T47D (cell line): ENCODE data around the gene KAT8.
"Not testable (repeated sequence)": the region's sequence is repeated elsewhere in the genome, so short reads cannot be mapped to it uniquely, and the experiment has no call there.

ENCODE experiments used
- DNase-seq, 2 experiments: peaks; one replicate each; pipeline versions ENCODE4 v3.0.0 to v3.0.0-alpha.2; 2011 to 2012; ENCODE audit warnings: low read depth in 1 of 2, low spot score in 1 of 2
- JUND ChIP-seq: IDR thresholded peaks from 2 replicates; pipeline ENCODE4 v1.6.1; 2012; ENCODE audit warnings: low read depth
- in situ Hi-C: cut with HindIII; loops from 2 replicates; pipeline ENCODE4 v1.10.0; 2016; ENCODE audit warnings: low sequenced_read_pairs, low pct_unique_long_range_greater_than_20kb

Gene KAT8

DNA sequence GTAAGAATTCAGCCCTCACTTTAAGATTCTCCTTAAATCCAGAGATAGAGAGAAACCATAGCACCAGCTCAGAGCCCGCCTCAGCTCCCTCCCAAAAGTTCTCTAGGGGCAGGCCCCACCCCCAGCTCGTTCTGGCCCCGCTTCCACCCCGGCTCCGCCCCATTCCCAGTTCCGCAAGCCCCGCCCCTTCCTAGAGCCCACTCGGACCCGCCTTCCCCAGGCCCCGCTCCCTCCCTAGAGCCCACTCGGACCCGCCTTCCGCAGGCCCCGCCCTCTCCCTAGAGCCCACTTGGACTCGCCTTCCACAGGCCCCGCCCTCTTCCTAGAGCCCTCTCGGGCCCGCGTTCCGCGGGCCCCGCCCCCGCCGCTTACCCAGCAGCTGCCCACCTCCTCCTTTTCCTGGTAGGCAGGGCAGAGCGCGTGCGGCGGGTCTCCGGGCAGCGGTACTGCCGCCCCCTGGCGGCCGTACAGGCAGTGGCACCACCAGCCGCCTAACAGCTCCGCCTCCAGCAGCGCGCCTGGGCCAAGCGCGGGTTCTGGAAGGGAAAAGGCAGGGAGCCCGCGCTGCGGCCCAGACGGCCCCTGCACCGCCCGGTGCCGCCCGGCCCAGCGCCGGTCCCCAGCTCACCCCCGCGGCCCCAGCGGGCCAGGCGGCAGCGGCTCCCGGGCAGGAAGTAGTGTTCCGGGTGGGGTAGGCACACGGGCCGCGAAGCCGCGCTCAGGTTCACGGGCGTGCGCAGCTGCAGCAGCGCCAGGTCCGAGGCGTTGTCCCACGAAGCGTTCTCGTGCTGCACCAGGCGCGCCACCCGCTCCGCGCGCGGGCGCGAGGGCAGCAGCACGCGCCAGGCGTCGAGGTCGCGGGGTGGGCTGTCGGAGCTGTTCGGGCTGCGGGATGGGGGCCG lies 24.9 kb downstream of the KAT8 start:
- TF ChIP-seq JUND: no peak
- peak; percentile 97 to 99 for DNase-seq
- in situ Hi-C loops: no loop called here

DNA sequence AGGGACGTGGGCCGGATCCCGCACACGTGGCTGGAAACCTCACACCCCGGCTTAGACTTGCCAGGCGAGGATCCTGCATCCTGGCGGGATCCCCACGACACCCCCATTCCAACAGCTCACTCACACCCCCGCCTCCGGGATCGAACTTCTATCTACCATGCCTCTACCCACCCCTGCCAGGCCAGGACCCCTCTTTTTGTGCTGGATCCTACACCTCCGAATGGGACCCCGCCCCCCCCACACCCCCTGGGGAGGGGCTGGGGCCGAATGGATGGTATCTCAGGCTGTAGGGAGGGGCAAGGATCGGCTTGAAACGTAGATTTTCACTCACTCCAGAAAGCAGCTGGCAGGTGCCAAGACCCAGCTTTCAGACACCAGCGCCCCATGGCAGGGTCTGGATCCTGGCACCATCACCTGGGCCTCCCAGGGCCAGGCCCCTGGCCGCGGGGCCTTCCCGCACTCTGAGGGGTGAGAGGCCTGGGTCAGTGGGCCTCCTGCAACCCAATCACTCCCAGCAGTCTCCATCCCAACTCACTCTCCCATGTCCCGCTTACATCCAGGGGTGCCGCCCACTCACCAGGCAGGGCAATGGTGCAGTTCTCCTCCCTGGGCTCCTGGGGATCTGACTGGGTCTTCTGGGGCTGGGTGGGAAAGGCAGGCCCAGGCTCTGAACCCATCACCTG lies 25.7 kb downstream of the KAT8 start:
- in situ Hi-C loops: no loop called here

DNA sequence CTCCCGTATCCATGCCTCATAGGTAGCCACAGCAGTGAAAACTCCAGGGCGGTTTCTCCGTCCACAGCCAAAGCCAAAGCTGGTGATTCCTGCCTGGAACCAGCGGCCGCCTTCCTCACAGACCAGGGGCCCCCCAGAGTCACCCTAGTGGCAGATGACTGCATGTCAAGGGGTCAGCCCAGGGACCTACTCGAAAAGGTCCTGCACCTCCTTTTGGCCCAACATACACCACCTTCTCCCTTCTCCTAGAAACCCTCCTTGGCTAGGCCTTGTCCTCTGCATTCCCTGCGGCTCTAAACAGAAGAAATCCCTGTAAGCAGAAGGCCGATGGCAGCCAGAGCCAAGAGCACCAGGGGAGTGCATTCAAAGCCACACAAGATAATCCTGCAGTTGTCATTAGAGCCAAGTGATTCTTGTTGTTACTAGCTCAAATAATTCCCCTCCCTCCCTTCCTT lies 26.3 kb downstream of the KAT8 start:
- in situ Hi-C loops: no loop called here
- no peak for DNase-seq
- TF ChIP-seq JUND: no peak

More for the DNA sequence above, 25.7 kb downstream of the KAT8 start:
- DNase-seq: no peak
- no peak for TF ChIP-seq JUND

GRCh38 chr16:31144418-31144817 lies 27.0 kb downstream of the KAT8 start:
- in situ Hi-C loops, DNase-seq: not testable (repeated sequence)

- DNase-seq: no peak
- in situ Hi-C loops: no loop called here
- no peak for TF ChIP-seq JUND
These were observed 28.0 kb downstream of the KAT8 start for GRCh38 chr16:31145398-31145990.

GRCh38 chr16:31147574-31147973 lies 30.1 kb downstream of the KAT8 start:
- DNase-seq: no peak
- no peak for TF ChIP-seq JUND
- in situ Hi-C loops: no loop called here

DNA sequence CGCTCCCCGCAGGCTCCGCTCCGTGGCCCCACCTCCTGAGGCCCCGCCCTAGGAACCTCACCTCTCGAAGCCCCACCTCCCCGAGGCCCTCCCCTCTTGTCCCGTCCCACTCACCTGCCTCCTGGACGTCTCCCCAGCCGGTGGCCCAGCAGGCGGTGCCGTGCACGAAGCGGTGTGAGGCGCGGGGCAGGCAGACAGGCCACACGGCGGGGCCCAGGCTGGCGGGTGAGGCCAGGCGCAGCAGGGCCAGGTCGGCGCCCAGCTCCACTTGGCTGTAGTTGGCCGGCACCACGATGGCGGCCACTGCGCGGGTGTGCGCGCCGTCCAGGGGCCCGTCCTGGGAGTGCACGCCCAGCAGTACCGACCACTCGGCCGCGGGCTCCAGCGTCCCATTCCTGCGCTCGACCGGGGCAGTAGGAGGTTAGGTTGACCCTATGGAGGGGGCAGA lies 30.8 kb downstream of the KAT8 start:
- peak; percentile 89 to 90 for DNase-seq
- in situ Hi-C loops: no loop called here
- no peak for TF ChIP-seq JUND

DNA sequence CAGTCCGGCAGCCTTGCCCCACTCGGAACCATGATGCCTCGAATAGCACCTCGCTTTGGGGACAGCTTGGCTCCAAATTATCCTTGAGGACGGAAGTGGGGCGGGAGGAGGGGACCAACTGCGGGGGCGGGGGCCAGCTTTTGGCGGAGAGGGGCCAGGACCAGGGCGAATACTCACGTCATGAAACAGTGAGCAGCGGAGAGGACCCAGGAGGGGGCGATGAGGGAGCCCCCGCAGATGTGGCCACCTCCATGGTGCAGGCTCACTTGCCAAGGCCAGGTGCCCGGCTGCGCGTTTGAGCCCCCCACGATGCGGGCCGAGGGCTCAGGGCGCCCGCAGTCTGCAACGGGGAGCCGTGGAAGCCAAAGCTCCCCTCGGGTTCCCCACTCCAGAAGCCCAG lies 31.4 kb downstream of the KAT8 start:
- DNase-seq: no peak
- no peak for TF ChIP-seq JUND
- in situ Hi-C loops: no loop called here

GRCh38 chr16:31149332-31149731 lies 31.9 kb downstream of the KAT8 start:
- DNase-seq: no peak
- in situ Hi-C loops: no loop called here
- no peak for TF ChIP-seq JUND

DNA sequence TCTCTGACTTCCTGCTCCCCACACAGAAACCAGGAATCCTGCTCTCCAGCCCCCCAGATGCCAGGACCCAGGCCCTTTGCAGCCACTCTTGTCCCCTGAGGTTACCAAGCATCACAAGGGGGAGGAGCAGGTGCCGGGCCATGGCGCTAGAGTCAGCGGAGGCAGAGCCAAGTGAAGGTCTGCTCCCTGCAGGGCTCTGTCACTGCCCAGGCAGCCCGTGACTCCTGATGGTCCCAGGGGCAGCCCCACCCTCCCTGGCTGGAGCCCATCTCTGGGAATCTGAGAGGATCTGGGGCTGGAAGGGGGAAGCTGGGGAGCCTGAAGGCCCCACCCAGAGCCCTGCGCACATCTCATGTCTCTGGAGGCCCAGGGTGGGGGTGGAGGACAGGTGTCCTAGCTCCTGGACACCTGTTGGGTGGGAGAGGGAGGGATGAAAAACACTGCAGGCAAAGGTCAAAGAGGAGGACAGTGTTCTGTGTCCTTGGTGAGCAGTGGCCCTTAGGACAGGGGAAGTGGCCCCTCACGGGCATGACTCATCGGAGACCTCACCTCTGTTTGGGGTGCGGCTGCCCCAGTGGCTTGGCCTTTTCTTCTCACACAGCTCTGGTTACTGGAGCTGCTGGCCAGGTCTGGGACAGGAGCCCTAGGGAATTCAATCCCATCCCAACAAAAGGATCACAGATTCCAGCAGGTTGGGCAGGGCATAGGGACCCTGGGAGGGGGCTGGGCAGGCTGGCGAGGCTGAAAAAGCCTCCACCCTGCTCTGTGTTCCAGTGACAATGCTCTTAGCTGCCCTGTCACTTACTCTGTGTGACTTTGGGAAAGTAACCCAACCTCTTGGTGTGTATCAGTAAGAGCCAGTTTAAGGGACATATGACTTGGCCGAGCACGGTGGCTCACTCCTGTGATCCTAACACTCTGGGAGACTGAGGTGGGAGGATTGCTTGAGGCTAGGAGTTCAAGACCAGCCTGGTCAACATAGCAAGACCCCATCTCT lies 32.7 kb downstream of the KAT8 start, which contains the start of gene PRSS36:
TSS of gene PRSS36 (minus strand) at position 173 of the 997 bp plus-strand sequence. CDS start at position 142, 31 bp downstream.
- TF ChIP-seq JUND: no peak
- no peak for DNase-seq

GRCh38 chr16:31150976-31151375 lies 33.5 kb downstream of the KAT8 start:
- in situ Hi-C loops, DNase-seq: not testable (repeated sequence)

More for the DNA sequence above, 32.7 kb downstream of the KAT8 start, which contains the start of gene PRSS36:
- in situ Hi-C loops: no loop called here

- no peak for TF ChIP-seq JUND
- DNase-seq: peak in 1 of 2 experiments; percentile 38
- in situ Hi-C loops: no loop called here
These were observed 39.7 kb downstream of the KAT8 start for GRCh38 chr16:31157136-31157535.
